Measurements from ENCODE around the gene GPS1.

GPS1 gene

GRCh38 chr17:82039695-82040299, 11.9 kb upstream of the GPS1 start:
- Histone ChIP-seq H3K27me3 (ENCODE audit: control insufficient read depth in 1 of 2, insufficient read depth in 2 of 2, low read length in 2 of 2) (no peaks in the 10 kb centered on the region), H3K4me3 (ENCODE audit: low read depth in 1 of 2, low read length in 2 of 2) (no peak overlapping the region), H3K27ac (ENCODE audit: low read depth, low read length) (no peak overlapping the region), H3K36me3 (ENCODE audit: insufficient read depth, low read length) (no peaks in the 10 kb centered on the region), H3K9ac (ENCODE audit: low read length) (no peak overlapping the region), H3K4me1 (ENCODE audit: insufficient read depth, low read length) (peaks cover 17% of the 10 kb centered on the region), H3K9me3 (ENCODE audit: low read length) (no peaks in the 10 kb centered on the region)

GRCh38 chr17:82041144-82041814, 10.4 kb upstream of the GPS1 start:
- no peaks in the 10 kb centered on the region for H3K9me3 ChIP-seq (ENCODE audit: low read length)
- H3K9ac ChIP-seq (ENCODE audit: low read length) = no peak overlapping the region
- H3K4me3 ChIP-seq (ENCODE audit: low read depth in 1 of 2, low read length in 2 of 2) = no peak overlapping the region
- no peak overlapping the region for H3K27ac ChIP-seq (ENCODE audit: low read depth, low read length)
- no peaks in the 10 kb centered on the region for H3K36me3 ChIP-seq (ENCODE audit: insufficient read depth, low read length)
- H3K4me1 ChIP-seq (ENCODE audit: insufficient read depth, low read length) = peaks cover 10% of the 10 kb centered on the region
- H3K27me3 ChIP-seq (ENCODE audit: control insufficient read depth in 1 of 2, insufficient read depth in 2 of 2, low read length in 2 of 2) = no peaks in the 10 kb centered on the region

- Histone ChIP-seq H3K9me3 (ENCODE audit: low read length) (no peaks in the 10 kb centered on the region), H3K27me3 (ENCODE audit: control insufficient read depth in 1 of 2, insufficient read depth in 2 of 2, low read length in 2 of 2) (no peaks in the 10 kb centered on the region), H3K4me3 (ENCODE audit: low read depth in 1 of 2, low read length in 2 of 2) (no peak overlapping the region), H3K27ac (ENCODE audit: low read depth, low read length) (no peak overlapping the region), H3K36me3 (ENCODE audit: insufficient read depth, low read length) (no peaks in the 10 kb centered on the region), H3K4me1 (ENCODE audit: insufficient read depth, low read length) (peaks cover 4% of the 10 kb centered on the region), H3K9ac (ENCODE audit: low read length) (no peak overlapping the region)
These were observed 9.0 kb upstream of the GPS1 start for GRCh38 chr17:82042649-82043048.

- Histone ChIP-seq H3K4me3 (ENCODE audit: low read depth in 1 of 2, low read length in 2 of 2) (no peak overlapping the region), H3K27me3 (ENCODE audit: control insufficient read depth in 1 of 2, insufficient read depth in 2 of 2, low read length in 2 of 2) (no peaks in the 10 kb centered on the region), H3K9me3 (ENCODE audit: low read length) (no peaks in the 10 kb centered on the region), H3K9ac (ENCODE audit: low read length) (no peak overlapping the region), H3K36me3 (ENCODE audit: insufficient read depth, low read length) (peaks cover 7% of the 10 kb centered on the region), H3K27ac (ENCODE audit: low read depth, low read length) (no peak overlapping the region), H3K4me1 (ENCODE audit: insufficient read depth, low read length) (no peaks in the 10 kb centered on the region)
These were observed 8.2 kb upstream of the GPS1 start for GRCh38 chr17:82043507-82043906.

GRCh38 chr17:82045936-82046484, 5.7 kb upstream of the GPS1 start:
- Histone ChIP-seq H3K36me3 (ENCODE audit: insufficient read depth, low read length) (peaks cover 9% of the 10 kb centered on the region), H3K9ac (ENCODE audit: low read length) (no peak overlapping the region), H3K27ac (ENCODE audit: low read depth, low read length) (no peak overlapping the region), H3K27me3 (ENCODE audit: control insufficient read depth in 1 of 2, insufficient read depth in 2 of 2, low read length in 2 of 2) (no peaks in the 10 kb centered on the region), H3K9me3 (ENCODE audit: low read length) (no peaks in the 10 kb centered on the region), H3K4me3 (ENCODE audit: low read depth in 1 of 2, low read length in 2 of 2) (no peak overlapping the region), H3K4me1 (ENCODE audit: insufficient read depth, low read length) (peaks cover 9% of the 10 kb centered on the region)

GRCh38 chr17:82046903-82047302, 4.8 kb upstream of the GPS1 start:
- Histone ChIP-seq H3K36me3 (ENCODE audit: insufficient read depth, low read length) (peaks cover 9% of the 10 kb centered on the region), H3K27ac (ENCODE audit: low read depth, low read length) (no peak overlapping the region), H3K4me3 (ENCODE audit: low read depth in 1 of 2, low read length in 2 of 2) (no peak overlapping the region), H3K27me3 (ENCODE audit: control insufficient read depth in 1 of 2, insufficient read depth in 2 of 2, low read length in 2 of 2) (no peaks in the 10 kb centered on the region), H3K9me3 (ENCODE audit: low read length) (no peaks in the 10 kb centered on the region), H3K9ac (ENCODE audit: low read length) (no peak overlapping the region), H3K4me1 (ENCODE audit: insufficient read depth, low read length) (peaks cover 9% of the 10 kb centered on the region)

- H3K36me3 ChIP-seq (ENCODE audit: insufficient read depth, low read length) = peaks cover 9% of the 10 kb centered on the region
These were observed 4.3 kb upstream of the GPS1 start for GRCh38 chr17:82047379-82047778.

GRCh38 chr17:82047914-82048570, 3.7 kb upstream of the GPS1 start:
- H3K9ac ChIP-seq (ENCODE audit: low read length) = no peak overlapping the region
- H3K4me1 ChIP-seq (ENCODE audit: insufficient read depth, low read length) = peaks cover 16% of the 10 kb centered on the region
- H3K27me3 ChIP-seq (ENCODE audit: control insufficient read depth in 1 of 2, insufficient read depth in 2 of 2, low read length in 2 of 2) = no peaks in the 10 kb centered on the region
- no peak overlapping the region for H3K27ac ChIP-seq (ENCODE audit: low read depth, low read length)
- peaks cover 9% of the 10 kb centered on the region for H3K36me3 ChIP-seq (ENCODE audit: insufficient read depth, low read length)
- no peaks in the 10 kb centered on the region for H3K9me3 ChIP-seq (ENCODE audit: low read length)
- no peak overlapping the region for H3K4me3 ChIP-seq (ENCODE audit: low read depth in 1 of 2, low read length in 2 of 2)

More at GRCh38 chr17:82047379-82047778, 4.3 kb upstream of the GPS1 start:
- H3K4me3 ChIP-seq (ENCODE audit: low read depth in 1 of 2, low read length in 2 of 2) = no peak overlapping the region
- H3K27me3 ChIP-seq (ENCODE audit: control insufficient read depth in 1 of 2, insufficient read depth in 2 of 2, low read length in 2 of 2) = no peaks in the 10 kb centered on the region
- H3K27ac ChIP-seq (ENCODE audit: low read depth, low read length) = no peak overlapping the region
- no peaks in the 10 kb centered on the region for H3K9me3 ChIP-seq (ENCODE audit: low read length)
- H3K9ac ChIP-seq (ENCODE audit: low read length) = no peak overlapping the region
- H3K4me1 ChIP-seq (ENCODE audit: insufficient read depth, low read length) = peaks cover 9% of the 10 kb centered on the region

- Histone ChIP-seq H3K9me3 (ENCODE audit: low read length) (no peaks in the 10 kb centered on the region), H3K4me3 (ENCODE audit: low read depth in 1 of 2, low read length in 2 of 2) (no peak overlapping the region), H3K4me1 (ENCODE audit: insufficient read depth, low read length) (peaks cover 21% of the 10 kb centered on the region), H3K27ac (ENCODE audit: low read depth, low read length) (no peak overlapping the region), H3K36me3 (ENCODE audit: insufficient read depth, low read length) (peaks cover 9% of the 10 kb centered on the region), H3K9ac (ENCODE audit: low read length) (no peak overlapping the region), H3K27me3 (ENCODE audit: control insufficient read depth in 1 of 2, insufficient read depth in 2 of 2, low read length in 2 of 2) (no peaks in the 10 kb centered on the region)
These were observed 3.1 kb upstream of the GPS1 start for GRCh38 chr17:82048571-82048971.

GRCh38 chr17:82049106-82049505, 2.6 kb upstream of the GPS1 start:
- H3K9me3 ChIP-seq (ENCODE audit: low read length) = no peaks in the 10 kb centered on the region
- no peaks in the 10 kb centered on the region for H3K27me3 ChIP-seq (ENCODE audit: control insufficient read depth in 1 of 2, insufficient read depth in 2 of 2, low read length in 2 of 2)
- H3K27ac ChIP-seq (ENCODE audit: low read depth, low read length) = no peak overlapping the region
- H3K4me1 ChIP-seq (ENCODE audit: insufficient read depth, low read length) = peaks cover 26% of the 10 kb centered on the region
- no peak overlapping the region for H3K9ac ChIP-seq (ENCODE audit: low read length)
- no peak overlapping the region for H3K4me3 ChIP-seq (ENCODE audit: low read depth in 1 of 2, low read length in 2 of 2)
- H3K36me3 ChIP-seq (ENCODE audit: insufficient read depth, low read length) = peaks cover 14% of the 10 kb centered on the region

- H3K36me3 ChIP-seq (ENCODE audit: insufficient read depth, low read length) = peaks cover 18% of the 10 kb centered on the region
- no peaks in the 10 kb centered on the region for H3K27me3 ChIP-seq (ENCODE audit: control insufficient read depth in 1 of 2, insufficient read depth in 2 of 2, low read length in 2 of 2)
- no peak overlapping the region for H3K4me3 ChIP-seq (ENCODE audit: low read depth in 1 of 2, low read length in 2 of 2)
- H3K9me3 ChIP-seq (ENCODE audit: low read length) = no peaks in the 10 kb centered on the region
- peaks cover 26% of the 10 kb centered on the region for H3K4me1 ChIP-seq (ENCODE audit: insufficient read depth, low read length)
- H3K9ac ChIP-seq (ENCODE audit: low read length) = no peak overlapping the region
- no peak overlapping the region for H3K27ac ChIP-seq (ENCODE audit: low read depth, low read length)
These were observed 2.2 kb upstream of the GPS1 start for GRCh38 chr17:82049521-82049971.
